Measurements from ENCODE around the gene ZNF362. TPM values are rescaled to one million over a fixed set of nuclear protein-coding genes. Genes with fewer than 3 reads are reported as not detected.

ZNF362 gene
- total RNA-seq, 1 experiment from 2014 or later, result 10.8 TPM

- Histone ChIP-seq H3K27me3 (ENCODE audit: low read length) (no peaks in the 10 kb centered on the region), H2AFZ (ENCODE audit: low read length) (peak overlapping the region; percentile 83), H4K20me1 (ENCODE audit: low read length) (peaks cover 30% of the 10 kb centered on the region), H3K36me3 (ENCODE audit: low read depth, low read length) (peaks cover 33% of the 10 kb centered on the region), H3K4me2 (ENCODE audit: low read length) (peak overlapping the region; percentile 97), H3K27ac (ENCODE audit: low read length) (peak overlapping the region; percentile 80), H3K9me3 (ENCODE audit: low read length) (no peaks in the 10 kb centered on the region), H3K9me2 (replicated peaks; ENCODE audit: low read length) (no peaks in the 10 kb centered on the region), H3K9ac (ENCODE audit: low read length) (peak overlapping the region; percentile 88), H3F3A (ENCODE audit: low read length, unreplicated experiment) (peaks cover 4% of the 10 kb centered on the region), H3K4me3 (ENCODE audit: low read length) (peak overlapping the region; percentile 73), H3K4me1 (ENCODE audit: insufficient read depth, low read length) (peaks cover 50% of the 10 kb centered on the region), H3K79me2 (ENCODE audit: low read length) (peaks cover 67% of the 10 kb centered on the region)
- DNase-seq (peak; percentile 87), ATAC-seq (peak; percentile 61)
- ChIA-PET POLR2A (ENCODE audit: unreplicated experiment) (interaction anchor here (0.5 to 0.6 kb wide), 2 partner anchors 14 to 87 kb away, joined by 3 to 4 read pairs; no protein-coding TSS in a partner anchor), CTCF (interaction anchor here (0.6 kb wide), 2 partner anchors 33 to 106 kb away, joined by 3 to 6 read pairs; no protein-coding TSS in a partner anchor)
- no TSS peak for BruUV-seq (replicated peaks)
- intact Hi-C loops (cut with micrococcal nuclease), result loop anchor here (1.0 kb wide), 1 partner anchor 223 kb away; no protein-coding TSS in a partner anchor
- no peak for TF ChIP-seq EZH2 (IDR thresholded peaks at IDR 0.05; ENCODE audit: low read length, unreplicated experiment)
These were observed 93.7 kb downstream of the ZNF362 start for GRCh38 chr1:33349778-33350610.

Small RNA genes lying within 50 kb of the gene (microRNA-seq; reads per million reads assigned to microRNA genes)
- 45.9 reads per million, percentile 56 among the genes with 10 or more reads in this experiment for gene MIR3605 (ENCODE audit: unreplicated experiment)

Other genes starting within 250 kb of the ZNF362 start
- 213 and 236 TPM in 2 replicates for gene AK2, start 219.6 kb upstream of the ZNF362 start, total RNA-seq (2014; rRNA removed)
- gene AZIN2, start 175.3 kb upstream of the ZNF362 start, total RNA-seq (2014; rRNA removed), result 2.2 and 3.3 TPM in 2 replicates
- 3.9 and 9.7 TPM in 2 replicates for gene TRIM62, start 74.4 kb upstream of the ZNF362 start, total RNA-seq (2014; rRNA removed)
- gene A3GALT2, start 64.6 kb downstream of the ZNF362 start, total RNA-seq (2014; rRNA removed), result 0.58 TPM in 1 of 2 replicates, not detected in the other
- gene PHC2, start 174.6 kb downstream of the ZNF362 start, total RNA-seq (2014; rRNA removed), result 125 and 134 TPM in 2 replicates
- gene ZSCAN20, start 216.2 kb downstream of the ZNF362 start, total RNA-seq (2014; rRNA removed), result 0.84 and 1.6 TPM in 2 replicates